PC-3 (cell line): ENCODE data around the gene FPR1.

ENCODE experiments used
- EZH2 ChIP-seq: fragments of 300-600 bp; sonication (generic); IDR thresholded peaks from one replicate; pipeline ENCODE4 v1.6.1; 2017; ENCODE audit warnings: antibody characterized with exemption, mild to moderate bottlenecking, low read length; ENCODE audit not compliant: unreplicated experiment
- TF ChIP-seq, protein P1 (sequence below): fragments of 300-600 bp; sonication (generic); conservative IDR thresholded peaks from 2 replicates; pipeline ENCODE4 v1.5.1; 2017; ENCODE audit warnings: antibody characterized with exemption, low read depth, mild to moderate bottlenecking, low read length

DNA sequence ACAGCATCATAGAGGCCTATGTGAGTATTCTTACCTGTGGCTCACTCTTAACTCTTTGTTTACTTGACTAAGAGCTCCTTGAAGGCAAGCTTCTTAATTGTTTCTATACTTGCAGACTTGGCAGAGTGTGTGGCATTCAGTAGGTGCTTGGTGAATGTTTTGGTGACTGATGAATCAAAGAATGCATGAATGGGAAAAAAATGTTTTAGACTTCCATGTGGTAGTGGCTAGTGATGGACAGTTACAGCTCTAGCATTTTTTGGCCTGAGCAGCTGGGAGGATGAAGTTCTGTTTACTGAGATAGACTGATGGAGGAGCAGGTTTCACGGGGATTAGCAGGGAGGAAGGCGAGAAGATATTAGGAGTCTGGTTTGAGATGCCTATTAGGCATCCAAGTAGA lies 41.5 kb downstream of the FPR1 start:
- TF ChIP-seq, protein P1, sequence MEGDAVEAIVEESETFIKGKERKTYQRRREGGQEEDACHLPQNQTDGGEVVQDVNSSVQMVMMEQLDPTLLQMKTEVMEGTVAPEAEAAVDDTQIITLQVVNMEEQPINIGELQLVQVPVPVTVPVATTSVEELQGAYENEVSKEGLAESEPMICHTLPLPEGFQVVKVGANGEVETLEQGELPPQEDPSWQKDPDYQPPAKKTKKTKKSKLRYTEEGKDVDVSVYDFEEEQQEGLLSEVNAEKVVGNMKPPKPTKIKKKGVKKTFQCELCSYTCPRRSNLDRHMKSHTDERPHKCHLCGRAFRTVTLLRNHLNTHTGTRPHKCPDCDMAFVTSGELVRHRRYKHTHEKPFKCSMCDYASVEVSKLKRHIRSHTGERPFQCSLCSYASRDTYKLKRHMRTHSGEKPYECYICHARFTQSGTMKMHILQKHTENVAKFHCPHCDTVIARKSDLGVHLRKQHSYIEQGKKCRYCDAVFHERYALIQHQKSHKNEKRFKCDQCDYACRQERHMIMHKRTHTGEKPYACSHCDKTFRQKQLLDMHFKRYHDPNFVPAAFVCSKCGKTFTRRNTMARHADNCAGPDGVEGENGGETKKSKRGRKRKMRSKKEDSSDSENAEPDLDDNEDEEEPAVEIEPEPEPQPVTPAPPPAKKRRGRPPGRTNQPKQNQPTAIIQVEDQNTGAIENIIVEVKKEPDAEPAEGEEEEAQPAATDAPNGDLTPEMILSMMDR, result no peak
- TF ChIP-seq EZH2, result no peak
